Neural crest cell (in vitro differentiated cells): Measurements from ENCODE around the gene CFAP100. TPM values are rescaled to one million over a fixed set of nuclear protein-coding genes. Genes with fewer than 3 reads are reported as not detected.

Source experiments
- DNase-seq: peaks from one replicate; pipeline ENCODE4 v3.0.0; 2021; ENCODE audit warnings: low read depth, mixed read lengths, low spot score
- H3K27ac Mint-ChIP-seq: one replicate; pipeline ENCODE4 v1.8.0; 2021; ENCODE audit warnings: mild to moderate bottlenecking, mixed read lengths; ENCODE audit not compliant: unreplicated experiment
- H3K27me3 Mint-ChIP-seq: 2 replicates; pipeline ENCODE4 v1.8.0; 2021; ENCODE audit warnings: low read depth, mild to moderate bottlenecking, mixed read lengths
- H3K36me3 Mint-ChIP-seq: 2 replicates; pipeline ENCODE4 v1.8.0; 2021; ENCODE audit warnings: low read depth, mild to moderate bottlenecking, mixed read lengths
- H3K4me1 Mint-ChIP-seq: 2 replicates; pipeline ENCODE4 v1.8.0; 2021; ENCODE audit warnings: mixed read lengths
- H3K4me3 Mint-ChIP-seq: one replicate; pipeline ENCODE4 v1.8.0; 2021; ENCODE audit warnings: mild to moderate bottlenecking, mixed read lengths
- H3K9me3 Mint-ChIP-seq: 2 replicates; pipeline ENCODE4 v1.8.0; 2021; ENCODE audit warnings: mixed read lengths
- total RNA-seq: library from RNA; stranded (reverse); gene quantifications from 2 replicates; pipeline ENCODE4 v1.2.1, GENCODE V29; 2021
- TF ChIP-seq, protein P1 (sequence below): fragments of 200-600 bp; sonication (generic); conservative IDR thresholded peaks from 2 replicates; pipeline ENCODE4 v1.5.0; 2021; ENCODE audit warnings: antibody characterized with exemption, mild to moderate bottlenecking

Gene CFAP100
- total RNA-seq, 1 donor from 2014 or later: 1.7 TPM

DNA sequence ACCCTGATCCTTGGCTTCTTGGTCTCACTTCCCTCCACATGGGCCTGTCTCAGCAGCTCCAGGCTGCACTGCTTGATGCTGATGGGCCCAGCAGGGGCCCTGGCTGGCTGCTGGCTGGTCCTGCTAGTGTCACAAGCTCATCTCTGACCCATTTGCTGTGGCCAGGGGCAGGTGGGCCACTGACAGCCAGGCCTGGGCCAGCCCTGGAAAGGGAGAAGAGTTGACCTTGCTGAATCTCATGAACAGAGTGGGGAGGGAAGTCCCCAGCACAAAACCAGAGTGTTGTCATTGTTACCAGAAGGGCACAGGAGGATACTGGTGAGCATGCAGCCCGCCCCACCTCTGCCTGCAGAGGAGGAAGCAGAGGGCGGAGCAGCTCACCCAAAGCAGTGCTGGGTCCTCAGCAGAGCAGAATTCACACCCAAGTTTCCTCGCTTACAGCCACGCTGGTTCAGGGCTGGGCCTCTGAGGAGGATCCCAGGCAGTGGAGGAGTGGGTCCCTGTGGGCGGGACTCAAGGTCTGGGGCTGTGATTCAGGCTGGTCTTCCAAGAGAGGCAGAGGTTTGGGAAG is 29.9 kb upstream of the CFAP100 start:
- H3K9me3 Mint-ChIP-seq: no peaks in the 10 kb centered on the region
- no peak for DNase-seq
- H3K4me1 Mint-ChIP-seq: no peaks in the 10 kb centered on the region
- no peak overlapping the region for H3K27ac Mint-ChIP-seq
- no peak overlapping the region for H3K4me3 Mint-ChIP-seq
- peaks cover 3% of the 10 kb centered on the region for H3K27me3 Mint-ChIP-seq
- no peaks in the 10 kb centered on the region for H3K36me3 Mint-ChIP-seq
- TF ChIP-seq, protein P1, sequence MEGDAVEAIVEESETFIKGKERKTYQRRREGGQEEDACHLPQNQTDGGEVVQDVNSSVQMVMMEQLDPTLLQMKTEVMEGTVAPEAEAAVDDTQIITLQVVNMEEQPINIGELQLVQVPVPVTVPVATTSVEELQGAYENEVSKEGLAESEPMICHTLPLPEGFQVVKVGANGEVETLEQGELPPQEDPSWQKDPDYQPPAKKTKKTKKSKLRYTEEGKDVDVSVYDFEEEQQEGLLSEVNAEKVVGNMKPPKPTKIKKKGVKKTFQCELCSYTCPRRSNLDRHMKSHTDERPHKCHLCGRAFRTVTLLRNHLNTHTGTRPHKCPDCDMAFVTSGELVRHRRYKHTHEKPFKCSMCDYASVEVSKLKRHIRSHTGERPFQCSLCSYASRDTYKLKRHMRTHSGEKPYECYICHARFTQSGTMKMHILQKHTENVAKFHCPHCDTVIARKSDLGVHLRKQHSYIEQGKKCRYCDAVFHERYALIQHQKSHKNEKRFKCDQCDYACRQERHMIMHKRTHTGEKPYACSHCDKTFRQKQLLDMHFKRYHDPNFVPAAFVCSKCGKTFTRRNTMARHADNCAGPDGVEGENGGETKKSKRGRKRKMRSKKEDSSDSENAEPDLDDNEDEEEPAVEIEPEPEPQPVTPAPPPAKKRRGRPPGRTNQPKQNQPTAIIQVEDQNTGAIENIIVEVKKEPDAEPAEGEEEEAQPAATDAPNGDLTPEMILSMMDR: no peak

DNA sequence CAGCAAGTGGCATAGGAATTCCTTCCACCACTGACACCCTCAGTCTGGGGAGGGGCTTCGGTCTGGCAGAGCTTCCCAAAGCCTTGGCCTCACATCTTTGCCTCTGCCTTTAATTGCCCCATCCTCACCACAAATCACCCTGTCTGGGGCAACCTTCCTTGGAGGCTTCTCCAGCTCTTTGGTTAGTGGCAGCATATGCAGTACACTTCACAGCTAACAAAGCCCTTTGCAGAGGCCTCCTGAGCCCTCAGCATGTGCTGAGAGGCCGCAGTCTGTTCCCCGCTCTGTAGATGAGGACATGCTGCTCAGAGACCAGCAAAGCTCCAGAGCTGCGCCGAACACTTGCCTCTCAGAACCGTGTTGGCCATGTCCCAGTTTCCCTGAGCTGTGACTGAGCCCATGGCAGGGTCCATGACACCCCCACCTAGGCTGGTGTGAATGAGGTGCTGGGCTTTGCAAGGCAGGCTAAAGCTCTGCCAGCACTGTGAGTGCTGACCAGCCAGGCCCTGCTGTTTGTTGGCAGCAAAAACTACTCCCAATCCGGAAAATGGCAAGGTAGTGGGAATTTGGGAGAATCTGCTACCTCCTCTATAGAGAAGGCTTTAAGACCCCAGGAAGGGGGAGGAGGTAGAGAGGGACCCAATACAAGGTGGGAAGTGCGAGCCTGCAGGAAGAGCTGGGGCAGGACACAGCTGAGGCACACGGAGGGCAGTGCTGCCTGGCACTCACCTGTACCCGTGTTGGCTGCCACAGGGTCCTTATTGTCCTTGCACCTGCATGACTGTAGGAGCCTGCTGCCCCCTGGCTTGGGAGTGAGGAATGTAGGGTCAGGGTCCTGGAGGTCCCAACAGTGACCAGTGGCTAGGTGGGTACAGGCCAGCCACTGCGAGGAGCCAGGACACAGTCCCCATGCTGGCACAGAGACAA is 29.1 kb upstream of the CFAP100 start:
- Mint-ChIP-seq H3K4me1 (no peaks in the 10 kb centered on the region), H3K4me3 (no peak overlapping the region), H3K9me3 (no peaks in the 10 kb centered on the region), H3K27ac (no peak overlapping the region), H3K36me3 (no peaks in the 10 kb centered on the region), H3K27me3 (no peaks in the 10 kb centered on the region)
- DNase-seq: no peak
- TF ChIP-seq, protein P1: no peak

DNA sequence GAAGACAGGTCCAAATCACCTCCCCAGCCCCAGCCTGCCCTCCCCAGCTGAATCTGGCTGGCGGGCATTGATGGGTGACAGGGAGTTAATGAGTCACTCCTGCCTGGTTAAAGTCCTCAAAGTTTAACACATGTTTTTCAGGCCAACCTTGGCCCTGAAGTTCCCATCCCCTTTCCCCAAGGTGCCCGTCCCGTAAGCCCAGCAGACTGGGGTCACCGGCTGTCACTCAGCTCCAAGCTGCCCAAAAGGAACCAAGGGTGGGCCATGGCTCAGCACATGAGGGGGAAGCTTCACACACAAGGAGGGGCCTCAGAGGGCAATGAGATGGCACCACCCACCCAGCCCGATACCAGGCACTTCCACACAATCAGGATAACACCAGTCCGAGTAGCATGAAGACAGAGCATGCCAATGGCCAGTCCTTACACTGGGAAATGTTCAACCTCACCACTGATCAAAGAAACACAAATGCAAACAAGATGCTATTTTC is 27.3 kb upstream of the CFAP100 start:
- H3K36me3 Mint-ChIP-seq: no peaks in the 10 kb centered on the region
- TF ChIP-seq, protein P1: no peak
- H3K4me3 Mint-ChIP-seq: no peak overlapping the region
- H3K9me3 Mint-ChIP-seq: no peaks in the 10 kb centered on the region
- H3K27me3 Mint-ChIP-seq: no peaks in the 10 kb centered on the region
- no peak overlapping the region for H3K27ac Mint-ChIP-seq
- no peaks in the 10 kb centered on the region for H3K4me1 Mint-ChIP-seq
- no peak for DNase-seq

DNA sequence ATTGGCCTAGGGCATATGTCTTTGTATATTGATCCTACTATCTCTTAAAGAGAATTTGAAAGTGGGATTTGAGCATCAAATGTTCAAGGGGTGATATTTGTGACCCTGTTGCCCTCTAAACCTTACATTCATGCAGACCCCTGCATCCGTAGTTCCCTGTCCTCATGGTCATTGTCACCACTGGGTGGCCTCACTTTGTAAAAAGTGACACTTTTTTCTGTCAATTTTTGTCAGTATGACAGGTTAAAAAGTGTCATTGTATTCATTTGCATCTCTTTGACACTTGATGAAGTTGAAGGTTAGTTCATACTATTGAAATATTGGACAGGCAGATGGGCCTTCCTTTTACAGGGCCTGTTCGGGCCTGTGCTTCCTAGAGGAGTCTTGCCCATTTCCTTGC is 25.2 kb upstream of the CFAP100 start:
- no peaks in the 10 kb centered on the region for H3K36me3 Mint-ChIP-seq
- DNase-seq: no peak
- no peaks in the 10 kb centered on the region for H3K9me3 Mint-ChIP-seq
- H3K27ac Mint-ChIP-seq: no peak overlapping the region
- TF ChIP-seq, protein P1: no peak
- no peak overlapping the region for H3K4me3 Mint-ChIP-seq
- H3K27me3 Mint-ChIP-seq: no peaks in the 10 kb centered on the region
- peaks cover 2% of the 10 kb centered on the region for H3K4me1 Mint-ChIP-seq

DNA sequence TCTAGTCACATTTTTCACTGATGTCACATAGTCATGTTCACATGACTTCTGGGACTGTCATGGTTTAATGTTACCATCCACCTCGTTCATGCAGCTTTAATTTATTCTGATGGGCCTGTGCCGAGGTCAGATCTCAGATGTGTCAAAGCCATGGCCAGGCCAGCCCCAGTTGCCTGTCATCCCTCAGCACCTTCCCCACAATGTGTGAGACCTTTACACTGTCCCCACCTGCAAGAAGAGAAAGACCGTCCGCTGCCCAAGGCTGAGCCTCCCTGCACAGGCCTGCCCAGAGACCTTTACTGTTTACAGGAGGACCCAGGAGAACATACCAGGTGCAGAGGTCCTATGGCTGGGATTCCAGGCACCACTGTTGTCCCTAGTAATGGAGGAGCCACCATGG is 24.7 kb upstream of the CFAP100 start:
- Mint-ChIP-seq H3K36me3 (no peaks in the 10 kb centered on the region), H3K27me3 (no peaks in the 10 kb centered on the region)

More for the DNA sequence above, 24.7 kb upstream of the CFAP100 start:
- Mint-ChIP-seq H3K4me3 (no peak overlapping the region), H3K27ac (no peak overlapping the region), H3K9me3 (no peaks in the 10 kb centered on the region), H3K4me1 (peaks cover 6% of the 10 kb centered on the region)
- no peak for DNase-seq
- TF ChIP-seq, protein P1: no peak
